Stimulated activated CD8-positive, alpha-beta memory T cell treated with anti-CD3 and anti-CD28 coated beads, Interleukin-4, amount 100 ng/mL, for 1 hour (primary cell): ENCODE measurements around the gene SHROOM3.

ENCODE experiments used
- DNase-seq, 2 donors: peaks; one replicate each; pipeline ENCODE4 v3.0.0-alpha.2; 2020; ENCODE audit warnings: low read depth in 2 of 2, low spot score in 1 of 2

The SHROOM3 gene

DNA sequence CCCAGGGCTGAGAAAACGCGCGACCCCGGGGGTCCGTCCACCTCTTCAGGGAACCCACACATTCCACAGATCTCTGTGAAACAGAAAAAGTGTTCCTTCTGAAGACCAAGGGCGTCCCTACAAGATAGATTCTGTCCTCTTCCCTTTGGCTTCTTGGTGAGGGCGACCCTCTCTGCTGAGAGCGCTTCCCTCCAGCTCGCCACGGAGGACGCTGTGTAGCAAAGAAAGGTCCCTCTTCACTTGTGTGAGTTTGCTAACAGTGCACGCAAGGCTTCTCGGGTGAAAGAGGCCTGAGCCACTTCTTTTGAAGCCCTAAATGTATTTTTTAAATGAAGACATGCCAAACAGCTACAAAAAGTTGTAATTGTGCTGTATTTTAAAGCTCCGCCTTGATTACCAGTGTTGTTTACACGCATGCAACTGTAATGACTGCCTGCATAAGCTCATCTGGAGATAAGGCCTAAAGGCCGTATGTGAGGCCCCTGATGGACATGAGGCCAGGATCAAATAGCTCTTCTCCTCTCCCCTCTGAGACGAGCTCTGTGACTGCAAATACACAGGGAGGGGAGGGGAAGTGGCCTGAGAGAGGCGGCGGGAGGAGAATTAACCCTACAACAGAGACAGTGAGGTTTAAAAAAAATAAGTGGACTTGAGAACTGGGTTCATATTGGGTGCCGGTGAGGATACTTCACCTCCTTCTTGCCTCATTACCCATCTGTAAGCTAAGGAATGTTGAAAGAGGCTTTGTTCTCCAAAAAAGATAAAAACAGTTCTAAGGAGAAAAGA, 367.4 kb downstream of the SHROOM3 start:
- DNase-seq = no peak

DNA sequence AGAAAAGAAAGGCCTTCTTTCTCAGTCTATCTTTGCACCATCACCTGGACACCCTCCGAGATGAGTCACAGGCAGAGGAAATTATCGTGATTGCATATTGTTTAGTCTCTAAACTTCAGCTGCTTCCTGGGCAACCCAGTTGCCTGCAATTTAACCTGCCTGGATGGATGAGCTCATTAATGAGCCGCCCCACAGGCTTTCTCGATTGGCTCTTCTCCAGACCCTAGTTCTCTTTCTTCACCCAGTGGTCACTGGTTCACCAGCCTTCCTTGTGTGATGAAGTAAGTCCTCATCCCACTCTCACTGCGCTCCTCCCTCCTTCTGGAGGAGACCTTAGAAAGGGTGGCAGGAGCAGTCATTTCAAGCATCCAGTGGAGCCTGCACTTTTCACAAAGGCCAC, 368.5 kb downstream of the SHROOM3 start:
- DNase-seq = no peak

DNA sequence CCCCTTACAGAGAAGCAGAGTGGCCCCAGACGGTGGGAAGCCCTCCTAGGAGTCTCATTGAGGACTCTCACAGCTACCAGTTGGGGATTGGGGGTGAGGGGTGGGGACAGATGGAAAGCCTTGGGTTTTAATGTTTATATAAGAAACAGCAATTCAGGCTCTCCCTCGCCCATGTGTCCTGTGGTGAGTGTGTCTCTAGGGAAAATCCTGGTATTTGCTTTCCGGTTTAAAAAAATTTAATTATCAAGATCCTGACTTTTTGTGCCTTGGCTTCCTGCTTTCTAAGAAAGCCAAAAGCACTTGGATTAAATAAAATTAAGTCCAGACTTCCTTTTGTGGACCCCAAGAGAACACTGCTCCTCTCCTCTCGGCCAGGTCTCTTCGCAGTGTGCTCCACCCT, 369.1 kb downstream of the SHROOM3 start:
- DNase-seq = no peak

DNA sequence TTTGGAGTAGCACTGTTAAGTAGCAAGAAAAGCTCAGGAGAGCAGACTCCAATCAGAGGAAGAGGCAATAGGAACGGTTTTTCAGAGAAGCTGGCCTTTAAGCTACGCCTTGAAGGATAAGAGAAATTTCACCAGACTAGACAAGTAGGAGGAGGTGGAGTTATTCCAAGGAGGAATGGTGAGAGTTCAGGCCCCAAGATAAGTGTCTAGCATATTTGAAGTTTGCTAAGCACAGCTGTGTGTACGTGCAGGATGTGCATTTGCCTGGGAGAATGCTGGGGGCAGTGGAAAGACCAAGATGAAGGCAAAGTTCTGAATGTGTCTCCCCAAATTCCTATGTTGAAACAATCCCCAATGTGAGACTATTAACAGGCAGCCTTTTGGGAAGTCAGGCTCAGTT, 371.3 kb downstream of the SHROOM3 start:
- no peak for DNase-seq

DNA sequence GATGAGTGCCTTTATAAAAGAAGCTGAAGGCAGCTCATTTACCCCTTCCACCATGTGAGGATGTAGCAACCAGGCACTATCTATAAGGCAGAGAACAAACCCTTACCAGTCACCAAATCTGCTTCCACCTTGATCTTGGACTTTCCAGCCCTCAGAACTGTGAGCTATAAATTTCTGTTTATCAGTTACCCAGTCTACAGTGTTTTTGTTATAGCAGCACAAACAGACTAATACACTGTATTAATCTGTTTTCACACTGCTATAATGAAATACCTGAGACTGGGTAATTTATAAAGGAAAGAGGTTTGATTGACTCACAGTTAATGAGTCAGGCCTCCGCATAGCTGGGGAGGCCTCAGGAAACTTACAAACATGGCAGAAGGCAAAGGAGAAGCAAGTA, 371.7 kb downstream of the SHROOM3 start:
- no peak for DNase-seq

DNA sequence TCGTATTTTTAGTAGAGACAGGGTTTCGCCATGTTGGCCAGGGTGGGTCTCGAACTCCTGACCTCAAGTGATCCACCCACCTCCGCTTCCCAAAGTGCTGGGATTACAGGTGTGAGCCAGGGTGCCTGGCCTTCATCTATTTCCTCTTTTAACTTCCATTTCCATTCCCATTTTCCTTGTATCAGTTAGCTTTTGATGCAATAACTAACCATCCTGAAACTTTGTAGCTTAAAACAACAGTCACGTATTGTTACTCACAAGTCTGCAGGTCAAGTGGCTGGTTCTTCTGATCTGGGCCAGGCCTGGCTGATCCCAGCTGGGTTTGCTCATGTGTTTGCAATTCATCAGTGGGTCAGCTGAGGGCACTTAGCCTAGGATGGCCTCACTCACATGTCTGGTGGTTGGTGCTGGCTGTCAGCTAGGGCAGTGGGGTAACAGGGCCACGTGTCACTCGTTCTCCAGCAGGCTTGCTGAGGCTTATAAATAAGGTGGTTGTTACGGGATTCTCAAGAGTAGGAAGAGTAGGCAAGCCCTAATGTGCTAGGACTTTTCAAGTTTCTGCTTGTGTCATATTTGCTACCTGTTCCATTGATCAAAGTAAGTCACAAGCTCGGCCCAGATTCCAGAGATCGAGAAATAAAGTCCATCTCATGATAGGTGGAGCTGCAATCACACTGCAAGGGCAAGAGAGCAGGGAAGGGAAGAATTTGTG, 374.7 kb downstream of the SHROOM3 start:
- DNase-seq = no peak

DNA sequence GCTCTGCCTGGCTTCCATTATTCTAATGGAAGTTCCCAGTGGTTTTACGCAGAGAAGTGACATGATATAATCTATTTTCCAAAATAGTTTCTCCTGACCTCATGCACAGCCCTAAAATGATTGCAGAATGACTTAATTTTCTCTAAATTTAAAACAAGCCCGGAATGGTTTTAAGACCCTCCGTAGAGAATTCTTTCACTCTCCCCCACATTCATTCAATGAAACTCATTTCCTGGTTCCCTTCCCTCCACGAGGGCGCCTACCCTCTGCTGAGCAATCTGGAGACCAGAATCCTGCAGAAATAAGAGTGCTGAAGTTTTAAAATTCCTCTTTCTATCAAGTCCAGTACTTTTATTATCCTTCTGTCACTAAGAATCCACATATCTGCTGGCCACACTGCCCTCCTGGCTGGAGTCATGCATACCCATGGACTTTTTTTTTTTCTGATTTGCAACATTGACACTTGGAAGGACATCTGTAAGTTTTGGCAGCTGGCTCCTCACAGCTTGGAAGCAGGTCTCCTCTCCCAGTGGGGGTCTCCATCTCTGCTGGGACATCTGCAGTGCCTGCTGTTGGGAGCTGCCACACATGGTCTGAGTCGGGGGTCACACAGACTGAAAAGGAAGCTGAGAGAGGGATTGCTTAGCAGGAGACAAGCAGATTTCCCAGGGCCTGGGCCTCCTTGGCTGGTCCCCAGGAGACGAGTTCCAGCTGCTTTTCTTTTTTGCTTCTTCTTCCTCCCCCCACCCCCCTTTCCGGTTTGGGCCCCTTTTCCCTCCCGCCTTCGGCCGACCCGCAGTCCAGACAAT, 376.8 kb downstream of the SHROOM3 start:
- DNase-seq = no peak

DNA sequence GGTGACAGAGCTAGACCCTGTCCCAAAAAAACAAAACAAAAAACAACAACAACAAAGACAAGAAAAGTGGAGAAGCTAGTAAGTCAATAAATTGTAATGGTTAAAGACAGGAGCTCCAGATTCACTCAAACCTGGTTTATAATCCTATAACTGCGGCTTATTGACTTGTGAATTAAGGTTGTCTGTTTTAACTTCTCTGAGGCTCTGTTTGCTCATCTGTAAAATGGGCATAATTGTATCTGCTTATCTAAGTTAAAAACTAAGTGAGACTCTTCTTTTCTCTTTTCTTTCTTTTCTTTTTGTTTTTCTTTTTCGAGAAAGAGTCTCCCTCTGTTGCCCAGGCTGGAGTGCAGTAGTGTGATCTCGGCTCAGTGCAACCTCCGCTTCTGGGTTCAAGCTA, 378.0 kb downstream of the SHROOM3 start:
- no peak for DNase-seq

DNA sequence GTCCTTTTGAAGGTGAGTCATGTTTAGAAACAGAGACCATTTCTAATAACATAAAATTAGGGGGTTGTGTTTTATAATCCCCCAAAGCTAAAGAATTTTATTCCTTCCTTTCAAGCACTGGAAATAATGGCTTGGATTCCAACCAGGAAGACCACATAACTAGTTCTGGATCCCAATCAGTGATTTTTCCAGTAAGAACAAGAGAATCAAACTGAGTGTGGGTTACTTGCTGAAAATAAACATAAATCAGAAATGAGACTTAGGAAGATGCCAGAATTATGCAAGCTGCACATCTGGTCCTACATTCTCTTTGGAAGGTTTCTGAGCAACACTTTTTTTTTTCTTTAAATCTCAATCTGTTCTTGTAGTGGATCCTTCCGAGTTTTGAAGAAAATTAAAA, 386.6 kb downstream of the SHROOM3 start:
- DNase-seq = no peak

DNA sequence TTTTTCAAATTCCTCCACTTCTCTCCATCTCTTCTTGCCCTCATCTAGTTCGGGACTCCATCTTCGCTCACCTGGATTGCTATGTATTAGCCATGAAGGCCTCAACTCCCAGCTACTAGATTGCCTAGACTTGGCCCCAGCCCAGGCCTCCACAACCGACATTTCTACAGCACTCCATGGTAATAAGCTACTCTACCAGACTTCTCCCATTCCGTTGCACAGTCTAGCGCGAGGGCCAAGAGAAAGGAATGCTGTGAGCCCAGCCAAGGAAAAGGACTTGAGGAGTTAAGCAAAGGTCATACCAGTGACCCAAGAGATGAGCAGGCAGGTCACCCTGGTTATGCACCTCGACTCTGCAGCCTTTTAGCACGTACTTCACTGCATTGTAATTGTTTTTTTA, 387.3 kb downstream of the SHROOM3 start:
- DNase-seq = no peak

DNA sequence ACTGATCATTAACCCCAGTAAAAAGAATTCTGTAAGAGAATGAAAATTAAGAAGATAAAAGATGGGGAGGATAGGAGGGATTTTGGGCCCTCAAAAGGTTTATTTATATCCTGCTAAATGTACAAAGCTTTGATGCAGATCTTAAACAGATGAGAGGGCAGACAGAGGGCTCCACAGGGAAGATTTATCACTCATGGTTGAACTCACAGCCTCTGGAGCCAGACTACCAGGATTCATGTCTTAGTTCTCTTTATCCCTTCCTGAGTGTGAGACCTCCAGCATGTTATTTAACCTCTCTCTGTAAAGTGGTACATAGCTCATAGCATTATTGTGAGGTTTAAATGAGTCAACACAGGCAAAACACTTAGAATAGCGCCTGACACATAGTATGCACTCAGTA, 388.5 kb downstream of the SHROOM3 start:
- DNase-seq = no peak

DNA sequence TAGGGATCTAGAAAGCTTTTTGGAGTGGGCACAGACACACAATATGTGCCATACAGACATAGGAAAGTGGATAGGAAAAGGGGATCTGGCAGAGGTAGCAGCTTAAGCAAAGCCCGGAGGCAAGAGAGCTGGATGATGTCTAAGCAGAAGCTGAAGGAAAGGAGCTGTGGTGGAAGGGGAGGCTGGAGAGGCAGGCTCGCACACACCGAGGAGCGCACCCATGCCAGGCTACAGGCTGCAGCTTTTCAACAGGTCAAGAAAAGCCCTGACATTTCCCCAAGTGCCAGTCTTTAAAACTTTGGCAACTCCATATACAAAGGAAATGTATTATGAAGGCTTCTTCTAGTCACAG, 395.6 kb downstream of the SHROOM3 start:
- no peak for DNase-seq

DNA sequence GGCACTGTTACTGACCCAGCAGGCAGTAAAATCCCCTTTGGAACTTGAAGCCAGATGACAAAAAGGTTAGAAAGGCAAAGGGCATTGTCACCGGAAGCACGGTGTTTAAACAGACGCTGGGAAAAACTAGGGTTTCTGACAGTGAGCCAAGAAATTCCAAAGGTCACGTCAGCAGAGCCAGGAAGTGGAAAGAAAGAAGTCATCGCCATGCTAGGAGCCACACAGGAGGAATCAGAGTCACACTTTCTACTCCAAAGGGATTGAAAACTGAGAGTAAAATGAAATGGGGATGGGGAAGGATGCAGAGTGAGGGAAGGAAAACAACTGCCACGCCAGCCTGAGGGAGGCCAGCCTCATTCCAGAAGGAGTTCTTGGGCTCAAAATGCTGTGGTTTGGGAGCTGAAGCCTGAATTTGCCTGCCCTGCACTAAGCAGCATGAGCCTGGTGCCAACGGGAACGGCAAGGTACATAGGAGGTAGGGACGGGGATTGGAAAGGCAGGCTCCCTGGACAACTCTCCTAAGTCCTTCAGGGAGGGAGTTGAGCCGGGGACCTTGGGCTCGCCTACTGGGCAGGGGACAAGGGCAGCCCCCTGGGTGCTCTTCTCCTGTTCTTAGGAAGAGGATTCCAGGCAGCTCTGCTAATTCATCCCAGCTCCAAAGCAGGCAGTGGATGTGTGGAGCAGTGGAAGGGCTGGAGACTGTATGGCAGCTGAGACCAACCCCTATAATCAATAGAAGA, 396.1 kb downstream of the SHROOM3 start:
- no peak for DNase-seq

DNA sequence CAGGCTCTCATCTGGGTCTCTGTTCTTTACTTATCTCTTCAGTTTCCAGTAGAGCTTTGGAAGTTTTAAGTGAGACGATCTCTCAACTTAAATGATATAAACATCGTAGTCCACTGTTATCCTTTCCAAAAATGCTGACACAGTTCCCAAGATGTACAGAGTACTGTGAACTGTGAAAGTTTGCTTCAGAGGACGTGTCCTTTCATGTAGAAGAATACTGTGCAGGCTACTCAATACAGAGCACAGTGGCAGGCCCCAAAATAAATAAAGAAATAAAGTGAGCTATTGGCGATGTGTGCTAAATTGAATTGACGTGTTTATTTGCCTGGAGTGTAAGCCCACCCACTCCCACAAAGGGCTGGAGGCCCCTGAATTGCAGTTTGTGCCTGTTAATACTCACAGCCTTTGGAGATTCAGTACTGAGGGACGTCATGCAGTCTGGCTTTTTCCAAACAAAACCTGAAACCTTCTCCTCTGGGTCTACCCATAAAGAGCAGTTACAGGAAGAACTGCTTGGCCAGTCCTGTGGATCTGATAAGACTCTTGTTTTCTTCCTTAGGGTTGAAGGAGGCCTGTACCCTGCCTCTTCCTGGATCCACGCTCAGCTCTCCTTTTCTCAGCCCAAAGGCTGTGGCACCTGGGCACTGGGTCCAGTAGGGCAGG, 396.8 kb downstream of the SHROOM3 start:
- DNase-seq = no peak
